ENCODE measurements around the gene DAGLA. TPM values are rescaled to one million over a fixed set of nuclear protein-coding genes. Genes with fewer than 3 reads are reported as not detected.

DAGLA gene
- total and polyA plus RNA-seq, 2 of the 13 experiments (the other 11 are each of a cell fraction or from before 2014, with no cell fraction given) = 2.6 to 3.9 TPM

- TF ChIP-seq, protein P1, sequence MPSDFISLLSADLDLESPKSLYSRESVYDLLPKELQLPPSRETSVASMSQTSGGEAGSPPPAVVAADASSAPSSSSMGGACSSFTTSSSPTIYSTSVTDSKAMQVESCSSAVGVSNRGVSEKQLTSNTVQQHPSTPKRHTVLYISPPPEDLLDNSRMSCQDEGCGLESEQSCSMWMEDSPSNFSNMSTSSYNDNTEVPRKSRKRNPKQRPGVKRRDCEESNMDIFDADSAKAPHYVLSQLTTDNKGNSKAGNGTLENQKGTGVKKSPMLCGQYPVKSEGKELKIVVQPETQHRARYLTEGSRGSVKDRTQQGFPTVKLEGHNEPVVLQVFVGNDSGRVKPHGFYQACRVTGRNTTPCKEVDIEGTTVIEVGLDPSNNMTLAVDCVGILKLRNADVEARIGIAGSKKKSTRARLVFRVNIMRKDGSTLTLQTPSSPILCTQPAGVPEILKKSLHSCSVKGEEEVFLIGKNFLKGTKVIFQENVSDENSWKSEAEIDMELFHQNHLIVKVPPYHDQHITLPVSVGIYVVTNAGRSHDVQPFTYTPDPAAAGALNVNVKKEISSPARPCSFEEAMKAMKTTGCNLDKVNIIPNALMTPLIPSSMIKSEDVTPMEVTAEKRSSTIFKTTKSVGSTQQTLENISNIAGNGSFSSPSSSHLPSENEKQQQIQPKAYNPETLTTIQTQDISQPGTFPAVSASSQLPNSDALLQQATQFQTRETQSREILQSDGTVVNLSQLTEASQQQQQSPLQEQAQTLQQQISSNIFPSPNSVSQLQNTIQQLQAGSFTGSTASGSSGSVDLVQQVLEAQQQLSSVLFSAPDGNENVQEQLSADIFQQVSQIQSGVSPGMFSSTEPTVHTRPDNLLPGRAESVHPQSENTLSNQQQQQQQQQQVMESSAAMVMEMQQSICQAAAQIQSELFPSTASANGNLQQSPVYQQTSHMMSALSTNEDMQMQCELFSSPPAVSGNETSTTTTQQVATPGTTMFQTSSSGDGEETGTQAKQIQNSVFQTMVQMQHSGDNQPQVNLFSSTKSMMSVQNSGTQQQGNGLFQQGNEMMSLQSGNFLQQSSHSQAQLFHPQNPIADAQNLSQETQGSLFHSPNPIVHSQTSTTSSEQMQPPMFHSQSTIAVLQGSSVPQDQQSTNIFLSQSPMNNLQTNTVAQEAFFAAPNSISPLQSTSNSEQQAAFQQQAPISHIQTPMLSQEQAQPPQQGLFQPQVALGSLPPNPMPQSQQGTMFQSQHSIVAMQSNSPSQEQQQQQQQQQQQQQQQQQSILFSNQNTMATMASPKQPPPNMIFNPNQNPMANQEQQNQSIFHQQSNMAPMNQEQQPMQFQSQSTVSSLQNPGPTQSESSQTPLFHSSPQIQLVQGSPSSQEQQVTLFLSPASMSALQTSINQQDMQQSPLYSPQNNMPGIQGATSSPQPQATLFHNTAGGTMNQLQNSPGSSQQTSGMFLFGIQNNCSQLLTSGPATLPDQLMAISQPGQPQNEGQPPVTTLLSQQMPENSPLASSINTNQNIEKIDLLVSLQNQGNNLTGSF (CRISPR knock-in tag; IDR thresholded peaks at IDR 0.05) = peak; percentile 74; the same call in 1 of the 2 replicates
- TF ChIP-seq ZNF136 (CRISPR knock-in tag; IDR thresholded peaks at IDR 0.05; ENCODE audit: low read depth) (no peak), STAT5B (CRISPR knock-in tag; IDR thresholded peaks at IDR 0.05) (no peak), NFE2 (CRISPR knock-in tag; IDR thresholded peaks at IDR 0.05) (no peak), ZBTB37 (CRISPR knock-in tag; IDR thresholded peaks at IDR 0.05) (peak; percentile 62; the same call in 1 of the 2 replicates), TARDBP (CRISPR knock-in tag; IDR thresholded peaks at IDR 0.05) (peak; percentile 78), GABPA (IDR thresholded peaks at IDR 0.05; ENCODE audit: low read depth, low read length) (peak; percentile 34; the same call in 1 of the 2 replicates), GABPA (CRISPR knock-in tag; IDR thresholded peaks at IDR 0.05; ENCODE audit: low read depth) (peak; percentile 77), RARG (CRISPR knock-in tag; IDR thresholded peaks at IDR 0.05; ENCODE audit: low read depth) (no peak), ZNF724P (CRISPR knock-in tag; IDR thresholded peaks at IDR 0.05; ENCODE audit: borderline replicate concordance) (0 out of 2 replicates have a peak, but pooled peaks have one; percentile 74), MED1 (CRISPR knock-in tag; IDR thresholded peaks at IDR 0.05) (peak; percentile 90), ZNF777 (CRISPR knock-in tag; IDR thresholded peaks at IDR 0.05) (peak; percentile 25; the same call in 1 of the 2 replicates), PRPF4 (IDR thresholded peaks at IDR 0.05; ENCODE audit: low read depth, low read length, poor library complexity, severe bottlenecking) (no peak), ZNF569 (CRISPR knock-in tag; IDR thresholded peaks at IDR 0.05; ENCODE audit: borderline replicate concordance) (no peak)
- TF ChIP-seq, protein P2, sequence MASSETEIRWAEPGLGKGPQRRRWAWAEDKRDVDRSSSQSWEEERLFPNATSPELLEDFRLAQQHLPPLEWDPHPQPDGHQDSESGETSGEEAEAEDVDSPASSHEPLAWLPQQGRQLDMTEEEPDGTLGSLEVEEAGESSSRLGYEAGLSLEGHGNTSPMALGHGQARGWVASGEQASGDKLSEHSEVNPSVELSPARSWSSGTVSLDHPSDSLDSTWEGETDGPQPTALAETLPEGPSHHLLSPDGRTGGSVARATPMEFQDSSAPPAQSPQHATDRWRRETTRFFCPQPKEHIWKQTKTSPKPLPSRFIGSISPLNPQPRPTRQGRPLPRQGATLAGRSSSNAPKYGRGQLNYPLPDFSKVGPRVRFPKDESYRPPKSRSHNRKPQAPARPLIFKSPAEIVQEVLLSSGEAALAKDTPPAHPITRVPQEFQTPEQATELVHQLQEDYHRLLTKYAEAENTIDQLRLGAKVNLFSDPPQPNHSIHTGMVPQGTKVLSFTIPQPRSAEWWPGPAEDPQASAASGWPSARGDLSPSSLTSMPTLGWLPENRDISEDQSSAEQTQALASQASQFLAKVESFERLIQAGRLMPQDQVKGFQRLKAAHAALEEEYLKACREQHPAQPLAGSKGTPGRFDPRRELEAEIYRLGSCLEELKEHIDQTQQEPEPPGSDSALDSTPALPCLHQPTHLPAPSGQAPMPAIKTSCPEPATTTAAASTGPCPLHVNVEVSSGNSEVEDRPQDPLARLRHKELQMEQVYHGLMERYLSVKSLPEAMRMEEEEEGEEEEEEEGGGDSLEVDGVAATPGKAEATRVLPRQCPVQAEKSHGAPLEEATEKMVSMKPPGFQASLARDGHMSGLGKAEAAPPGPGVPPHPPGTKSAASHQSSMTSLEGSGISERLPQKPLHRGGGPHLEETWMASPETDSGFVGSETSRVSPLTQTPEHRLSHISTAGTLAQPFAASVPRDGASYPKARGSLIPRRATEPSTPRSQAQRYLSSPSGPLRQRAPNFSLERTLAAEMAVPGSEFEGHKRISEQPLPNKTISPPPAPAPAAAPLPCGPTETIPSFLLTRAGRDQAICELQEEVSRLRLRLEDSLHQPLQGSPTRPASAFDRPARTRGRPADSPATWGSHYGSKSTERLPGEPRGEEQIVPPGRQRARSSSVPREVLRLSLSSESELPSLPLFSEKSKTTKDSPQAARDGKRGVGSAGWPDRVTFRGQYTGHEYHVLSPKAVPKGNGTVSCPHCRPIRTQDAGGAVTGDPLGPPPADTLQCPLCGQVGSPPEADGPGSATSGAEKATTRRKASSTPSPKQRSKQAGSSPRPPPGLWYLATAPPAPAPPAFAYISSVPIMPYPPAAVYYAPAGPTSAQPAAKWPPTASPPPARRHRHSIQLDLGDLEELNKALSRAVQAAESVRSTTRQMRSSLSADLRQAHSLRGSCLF (CRISPR knock-in tag; IDR thresholded peaks at IDR 0.05; ENCODE audit: borderline replicate concordance) = 0 out of 2 replicates have a peak, but pooled peaks have one; percentile 42
- TF ChIP-seq, protein P3, sequence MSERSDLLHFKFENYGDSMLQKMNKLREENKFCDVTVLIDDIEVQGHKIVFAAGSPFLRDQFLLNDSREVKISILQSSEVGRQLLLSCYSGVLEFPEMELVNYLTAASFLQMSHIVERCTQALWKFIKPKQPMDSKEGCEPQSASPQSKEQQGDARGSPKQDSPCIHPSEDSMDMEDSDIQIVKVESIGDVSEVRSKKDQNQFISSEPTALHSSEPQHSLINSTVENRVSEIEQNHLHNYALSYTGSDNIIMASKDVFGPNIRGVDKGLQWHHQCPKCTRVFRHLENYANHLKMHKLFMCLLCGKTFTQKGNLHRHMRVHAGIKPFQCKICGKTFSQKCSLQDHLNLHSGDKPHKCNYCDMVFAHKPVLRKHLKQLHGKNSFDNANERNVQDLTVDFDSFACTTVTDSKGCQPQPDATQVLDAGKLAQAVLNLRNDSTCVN (CRISPR knock-in tag; IDR thresholded peaks at IDR 0.05; ENCODE audit: borderline replicate concordance) = peak; percentile 94
Observed at GRCh38 chr11:61682093-61682732, 2.0 kb downstream of the DAGLA start (continued).
